ENCODE data around the gene ATP6V0E2. TPM values are rescaled to one million over a fixed set of nuclear protein-coding genes. Genes with fewer than 3 reads are reported as not detected.

The ATP6V0E2 gene
- total RNA-seq, 1 donor from 2014 or later, result 17.9 TPM

- no peak for ATAC-seq
- no peak overlapping the region for H3K27ac ChIP-seq
- intact Hi-C loops (cut with DNase I), result no loop called here
- no peak overlapping the region for H3K4me3 ChIP-seq
- TF ChIP-seq CTCF (IDR thresholded peaks at IDR 0.05), result no peak
- H3K36me3 ChIP-seq, result no peaks in the 10 kb centered on the region
- no peaks in the 10 kb centered on the region for H3K9me3 ChIP-seq
- peaks cover 12% of the 10 kb centered on the region for H3K27me3 ChIP-seq (ENCODE audit: low read depth)
- peak; percentile 32 for DNase-seq
- no peaks in the 10 kb centered on the region for H3K4me1 ChIP-seq
Measured at GRCh38 chr7:149831741-149832219, 42.0 kb upstream of the ATP6V0E2 start.

GRCh38 chr7:149832332-149833041 is 41.3 kb upstream of the ATP6V0E2 start:
- Histone ChIP-seq H3K9me3 (no peaks in the 10 kb centered on the region), H3K4me3 (no peak overlapping the region), H3K4me1 (no peaks in the 10 kb centered on the region), H3K27me3 (ENCODE audit: low read depth) (peaks cover 12% of the 10 kb centered on the region), H3K36me3 (no peaks in the 10 kb centered on the region), H3K27ac (no peak overlapping the region)
- TF ChIP-seq CTCF (IDR thresholded peaks at IDR 0.05), result no peak
- DNase-seq (peak; percentile 31), ATAC-seq (no peak)
- intact Hi-C loops (cut with DNase I), result no loop called here

- no peaks in the 10 kb centered on the region for H3K36me3 ChIP-seq
- no peaks in the 10 kb centered on the region for H3K4me1 ChIP-seq
- H3K27ac ChIP-seq, result no peak overlapping the region
- no peaks in the 10 kb centered on the region for H3K9me3 ChIP-seq
- peaks cover 12% of the 10 kb centered on the region for H3K27me3 ChIP-seq (ENCODE audit: low read depth)
- no peak for TF ChIP-seq CTCF (IDR thresholded peaks at IDR 0.05)
- ATAC-seq (no peak), DNase-seq (no peak)
- intact Hi-C loops (cut with DNase I), result no loop called here
- H3K4me3 ChIP-seq, result no peak overlapping the region
Measured at GRCh38 chr7:149833495-149834130, 40.2 kb upstream of the ATP6V0E2 start.

- Histone ChIP-seq H3K4me1 (peaks cover 8% of the 10 kb centered on the region), H3K27me3 (ENCODE audit: low read depth) (peaks cover 12% of the 10 kb centered on the region), H3K27ac (no peak overlapping the region), H3K36me3 (no peaks in the 10 kb centered on the region), H3K9me3 (no peaks in the 10 kb centered on the region), H3K4me3 (no peak overlapping the region)
- no peak for TF ChIP-seq CTCF (IDR thresholded peaks at IDR 0.05)
- no peak for DNase-seq
- intact Hi-C loops (cut with DNase I), result no loop called here
- ATAC-seq, result no peak
Measured at GRCh38 chr7:149834601-149835000, 39.2 kb upstream of the ATP6V0E2 start.

- ATAC-seq (no peak), DNase-seq (no peak)
- Histone ChIP-seq H3K36me3 (no peaks in the 10 kb centered on the region), H3K4me3 (no peak overlapping the region), H3K9me3 (no peaks in the 10 kb centered on the region), H3K27me3 (ENCODE audit: low read depth) (peaks cover 8% of the 10 kb centered on the region), H3K4me1 (peaks cover 10% of the 10 kb centered on the region), H3K27ac (no peak overlapping the region)
- TF ChIP-seq CTCF (IDR thresholded peaks at IDR 0.05), result no peak
- intact Hi-C loops (cut with DNase I), result no loop called here
Measured at GRCh38 chr7:149836434-149836833, 37.3 kb upstream of the ATP6V0E2 start.

Data from lower lobe of right lung (tissue), 2 donors.